ENCODE data around the gene F2RL1. TPM values are rescaled to one million over a fixed set of nuclear protein-coding genes. Genes with fewer than 3 reads are reported as not detected.
A peak's percentile ranks its signal among the peaks of the same experiment; 100 is the strongest.

F2RL1 gene
- total and polyA plus RNA-seq, 2 of the 13 experiments (the other 11 are each of a cell fraction or from before 2014, with no cell fraction given): 9.9 to 23.0 TPM

DNA sequence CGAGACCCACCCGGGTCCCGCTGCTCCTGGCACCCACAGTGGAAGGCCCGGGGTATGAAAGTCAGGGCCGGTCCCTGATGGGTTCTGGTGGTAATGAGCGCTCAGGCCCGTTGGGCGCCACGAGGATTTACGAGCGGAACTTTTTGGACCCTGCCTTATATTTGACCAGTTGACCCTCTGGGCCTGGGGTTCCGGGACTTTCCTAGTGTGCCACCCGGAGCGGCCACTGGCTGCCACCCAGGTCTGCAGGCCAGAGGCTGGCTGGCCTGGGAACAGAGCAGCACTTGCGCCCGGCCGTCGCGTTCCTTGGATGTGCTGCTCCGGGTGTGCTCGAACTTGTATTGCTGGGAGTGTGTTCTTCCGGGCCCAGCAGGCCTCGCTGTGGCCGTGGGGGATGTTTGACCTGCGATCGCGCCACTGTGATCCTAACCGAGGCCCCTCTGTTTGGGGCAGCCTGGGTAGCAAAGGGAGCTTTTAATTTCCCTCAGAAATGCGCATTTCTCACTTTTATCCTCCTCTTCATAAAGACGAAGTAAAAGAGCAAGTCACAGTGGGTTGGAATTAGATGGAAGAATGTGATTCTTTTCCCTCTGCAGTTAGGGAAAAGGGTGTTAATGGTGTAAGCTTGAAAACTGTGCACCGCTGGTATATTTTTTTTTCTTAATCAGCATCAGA lies 1.2 kb downstream of the F2RL1 start (continued):
- no peak for TF ChIP-seq ZNF841 (CRISPR knock-in tag; IDR thresholded peaks at IDR 0.05; ENCODE audit: borderline replicate concordance)
- TF ChIP-seq, protein P1, sequence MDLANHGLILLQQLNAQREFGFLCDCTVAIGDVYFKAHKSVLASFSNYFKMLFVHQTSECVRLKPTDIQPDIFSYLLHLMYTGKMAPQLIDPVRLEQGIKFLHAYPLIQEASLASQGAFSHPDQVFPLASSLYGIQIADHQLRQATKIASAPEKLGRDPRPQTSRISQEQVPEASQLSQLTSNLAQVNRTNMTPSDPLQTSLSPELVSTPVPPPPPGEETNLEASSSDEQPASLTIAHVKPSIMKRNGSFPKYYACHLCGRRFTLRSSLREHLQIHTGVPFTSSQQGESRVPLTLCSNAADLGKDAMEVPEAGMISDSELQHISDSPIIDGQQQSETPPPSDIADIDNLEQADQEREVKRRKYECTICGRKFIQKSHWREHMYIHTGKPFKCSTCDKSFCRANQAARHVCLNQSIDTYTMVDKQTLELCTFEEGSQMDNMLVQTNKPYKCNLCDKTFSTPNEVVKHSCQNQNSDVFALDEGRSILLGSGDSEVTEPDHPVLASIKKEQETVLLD (CRISPR knock-in tag; IDR thresholded peaks at IDR 0.05; ENCODE audit: low read depth): no peak
- no peak; the same call in 1 of the 2 replicates for TF ChIP-seq NFKB2 (CRISPR knock-in tag; IDR thresholded peaks at IDR 0.05; ENCODE audit: borderline replicate concordance)
- TF ChIP-seq ZNF713 (CRISPR knock-in tag; IDR thresholded peaks at IDR 0.05): no peak
- no peak for TF ChIP-seq ZNF235 (CRISPR knock-in tag; IDR thresholded peaks at IDR 0.05; ENCODE audit: borderline replicate concordance)
- no peak for TF ChIP-seq FOXM1 (CRISPR knock-in tag; IDR thresholded peaks at IDR 0.05)
- TF ChIP-seq ZNF589 (CRISPR knock-in tag; conservative IDR thresholded peaks at IDR 0.05): no peak
- TF ChIP-seq PHF20 (CRISPR knock-in tag; IDR thresholded peaks at IDR 0.05): no peak
- TF ChIP-seq ELF1 (CRISPR knock-in tag; IDR thresholded peaks at IDR 0.05): 0 out of 2 replicates have a peak, but pooled peaks have one; percentile 10
- TF ChIP-seq, protein P2, sequence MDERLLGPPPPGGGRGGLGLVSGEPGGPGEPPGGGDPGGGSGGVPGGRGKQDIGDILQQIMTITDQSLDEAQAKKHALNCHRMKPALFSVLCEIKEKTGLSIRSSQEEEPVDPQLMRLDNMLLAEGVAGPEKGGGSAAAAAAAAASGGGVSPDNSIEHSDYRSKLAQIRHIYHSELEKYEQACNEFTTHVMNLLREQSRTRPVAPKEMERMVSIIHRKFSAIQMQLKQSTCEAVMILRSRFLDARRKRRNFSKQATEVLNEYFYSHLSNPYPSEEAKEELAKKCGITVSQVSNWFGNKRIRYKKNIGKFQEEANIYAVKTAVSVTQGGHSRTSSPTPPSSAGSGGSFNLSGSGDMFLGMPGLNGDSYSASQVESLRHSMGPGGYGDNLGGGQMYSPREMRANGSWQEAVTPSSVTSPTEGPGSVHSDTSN (CRISPR knock-in tag; IDR thresholded peaks at IDR 0.05): no peak
- peak; percentile 49; the same call in 1 of the 2 replicates for TF ChIP-seq RFXAP (CRISPR knock-in tag; IDR thresholded peaks at IDR 0.05; ENCODE audit: borderline replicate concordance)
- no peak for TF ChIP-seq TAF15 (IDR thresholded peaks at IDR 0.05; ENCODE audit: low read depth, low read length, poor library complexity, severe bottlenecking)
- TF ChIP-seq SRSF4 (IDR thresholded peaks at IDR 0.05; ENCODE audit: low read depth, low read length, poor library complexity, severe bottlenecking): no peak
- TF ChIP-seq MIXL1 (CRISPR knock-in tag; IDR thresholded peaks at IDR 0.05): no peak
- TF ChIP-seq TOE1 (CRISPR knock-in tag; IDR thresholded peaks at IDR 0.05): no peak
- TF ChIP-seq NFYC (CRISPR knock-in tag; IDR thresholded peaks at IDR 0.05): no peak
- TF ChIP-seq, protein P3, sequence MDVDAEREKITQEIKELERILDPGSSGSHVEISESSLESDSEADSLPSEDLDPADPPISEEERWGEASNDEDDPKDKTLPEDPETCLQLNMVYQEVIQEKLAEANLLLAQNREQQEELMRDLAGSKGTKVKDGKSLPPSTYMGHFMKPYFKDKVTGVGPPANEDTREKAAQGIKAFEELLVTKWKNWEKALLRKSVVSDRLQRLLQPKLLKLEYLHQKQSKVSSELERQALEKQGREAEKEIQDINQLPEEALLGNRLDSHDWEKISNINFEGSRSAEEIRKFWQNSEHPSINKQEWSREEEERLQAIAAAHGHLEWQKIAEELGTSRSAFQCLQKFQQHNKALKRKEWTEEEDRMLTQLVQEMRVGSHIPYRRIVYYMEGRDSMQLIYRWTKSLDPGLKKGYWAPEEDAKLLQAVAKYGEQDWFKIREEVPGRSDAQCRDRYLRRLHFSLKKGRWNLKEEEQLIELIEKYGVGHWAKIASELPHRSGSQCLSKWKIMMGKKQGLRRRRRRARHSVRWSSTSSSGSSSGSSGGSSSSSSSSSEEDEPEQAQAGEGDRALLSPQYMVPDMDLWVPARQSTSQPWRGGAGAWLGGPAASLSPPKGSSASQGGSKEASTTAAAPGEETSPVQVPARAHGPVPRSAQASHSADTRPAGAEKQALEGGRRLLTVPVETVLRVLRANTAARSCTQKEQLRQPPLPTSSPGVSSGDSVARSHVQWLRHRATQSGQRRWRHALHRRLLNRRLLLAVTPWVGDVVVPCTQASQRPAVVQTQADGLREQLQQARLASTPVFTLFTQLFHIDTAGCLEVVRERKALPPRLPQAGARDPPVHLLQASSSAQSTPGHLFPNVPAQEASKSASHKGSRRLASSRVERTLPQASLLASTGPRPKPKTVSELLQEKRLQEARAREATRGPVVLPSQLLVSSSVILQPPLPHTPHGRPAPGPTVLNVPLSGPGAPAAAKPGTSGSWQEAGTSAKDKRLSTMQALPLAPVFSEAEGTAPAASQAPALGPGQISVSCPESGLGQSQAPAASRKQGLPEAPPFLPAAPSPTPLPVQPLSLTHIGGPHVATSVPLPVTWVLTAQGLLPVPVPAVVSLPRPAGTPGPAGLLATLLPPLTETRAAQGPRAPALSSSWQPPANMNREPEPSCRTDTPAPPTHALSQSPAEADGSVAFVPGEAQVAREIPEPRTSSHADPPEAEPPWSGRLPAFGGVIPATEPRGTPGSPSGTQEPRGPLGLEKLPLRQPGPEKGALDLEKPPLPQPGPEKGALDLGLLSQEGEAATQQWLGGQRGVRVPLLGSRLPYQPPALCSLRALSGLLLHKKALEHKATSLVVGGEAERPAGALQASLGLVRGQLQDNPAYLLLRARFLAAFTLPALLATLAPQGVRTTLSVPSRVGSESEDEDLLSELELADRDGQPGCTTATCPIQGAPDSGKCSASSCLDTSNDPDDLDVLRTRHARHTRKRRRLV (CRISPR knock-in tag; IDR thresholded peaks at IDR 0.05): no peak
- TF ChIP-seq ZNF563 (CRISPR knock-in tag; IDR thresholded peaks at IDR 0.05): no peak
- no peak for TF ChIP-seq IKZF1 (IDR thresholded peaks at IDR 0.05)
- TF ChIP-seq, protein P4, sequence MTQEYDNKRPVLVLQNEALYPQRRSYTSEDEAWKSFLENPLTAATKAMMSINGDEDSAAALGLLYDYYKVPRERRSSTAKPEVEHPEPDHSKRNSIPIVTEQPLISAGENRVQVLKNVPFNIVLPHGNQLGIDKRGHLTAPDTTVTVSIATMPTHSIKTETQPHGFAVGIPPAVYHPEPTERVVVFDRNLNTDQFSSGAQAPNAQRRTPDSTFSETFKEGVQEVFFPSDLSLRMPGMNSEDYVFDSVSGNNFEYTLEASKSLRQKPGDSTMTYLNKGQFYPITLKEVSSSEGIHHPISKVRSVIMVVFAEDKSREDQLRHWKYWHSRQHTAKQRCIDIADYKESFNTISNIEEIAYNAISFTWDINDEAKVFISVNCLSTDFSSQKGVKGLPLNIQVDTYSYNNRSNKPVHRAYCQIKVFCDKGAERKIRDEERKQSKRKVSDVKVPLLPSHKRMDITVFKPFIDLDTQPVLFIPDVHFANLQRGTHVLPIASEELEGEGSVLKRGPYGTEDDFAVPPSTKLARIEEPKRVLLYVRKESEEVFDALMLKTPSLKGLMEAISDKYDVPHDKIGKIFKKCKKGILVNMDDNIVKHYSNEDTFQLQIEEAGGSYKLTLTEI (CRISPR knock-in tag; conservative IDR thresholded peaks at IDR 0.05): no peak
- no peak for TF ChIP-seq CEBPB (IDR thresholded peaks at IDR 0.05; ENCODE audit: borderline replicate concordance, low read depth, low read length)
- peak; percentile 40; the same call in 1 of the 2 replicates for TF ChIP-seq KMT2B (CRISPR knock-in tag; IDR thresholded peaks at IDR 0.05)
- TF ChIP-seq RFXANK (CRISPR knock-in tag; IDR thresholded peaks at IDR 0.05): no peak

All from HepG2 (cell line).